ENCODE measurements around the gene SNW1.
"Not testable (repeated sequence)": the region's sequence is repeated elsewhere in the genome, so short reads cannot be mapped to it uniquely, and the experiment has no call there.

Gene SNW1

DNA sequence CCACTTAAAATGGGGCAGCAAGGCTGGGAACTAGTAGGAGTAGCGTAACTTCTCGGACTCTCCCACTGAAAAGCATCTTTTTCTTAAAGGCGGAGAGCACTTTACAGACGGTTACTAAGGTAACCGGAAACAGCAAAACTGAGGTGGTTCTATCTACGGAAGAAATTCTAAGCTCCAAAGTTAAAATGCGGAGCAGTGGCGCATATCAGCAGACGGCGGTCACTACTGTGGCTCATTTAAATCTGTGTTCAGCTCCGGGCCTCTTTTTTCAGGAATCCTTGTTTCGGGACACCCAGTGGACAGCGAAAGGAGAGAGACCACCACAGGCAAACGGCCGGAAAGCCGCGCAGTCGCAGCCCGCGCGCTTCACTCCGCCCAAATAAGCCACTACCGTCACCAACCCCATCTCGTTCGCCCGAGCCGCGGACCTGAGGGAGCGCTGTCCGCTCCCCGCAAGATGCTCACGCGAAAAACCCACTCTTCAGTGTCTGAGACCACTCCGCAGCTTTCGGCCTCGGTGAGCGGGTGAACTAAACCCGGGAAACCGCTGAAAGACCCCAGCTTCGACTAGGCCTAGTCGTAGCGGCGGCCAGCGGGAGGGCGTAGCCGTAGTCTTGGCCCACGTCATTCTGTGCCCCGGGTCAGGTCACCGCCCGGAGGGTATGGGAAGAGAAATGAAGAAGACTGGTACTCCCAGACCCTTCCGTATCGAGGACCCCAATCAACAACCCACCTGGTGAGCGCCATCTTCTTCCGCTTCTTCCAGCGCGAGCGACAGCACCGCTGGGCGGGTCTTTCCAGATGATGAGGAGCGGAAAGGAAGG lies at the start of gene SNW1:
TSS of gene SNW1 (minus strand) at position 776 of the 824 bp plus-strand sequence. CDS start at position 747, 29 bp downstream.
- H3K4me1 ChIP-seq (ENCODE audit: control insufficient read depth, insufficient read depth, low read length, unreplicated experiment): peaks cover 20% of the 10 kb centered on the region
- no peaks in the 10 kb centered on the region for H3K27me3 ChIP-seq (ENCODE audit: insufficient read depth, low read length)
- H2AFZ ChIP-seq (ENCODE audit: low read length, unreplicated experiment): peak within 1 kb of the TSS; percentile 99
- H3K27ac ChIP-seq (ENCODE audit: low read depth, low read length): peak within 1 kb of the TSS; percentile 86
- H3K4me3 ChIP-seq (ENCODE audit: low read depth, low read length): peak within 1 kb of the TSS; percentile 97
- peaks cover 15% of the 10 kb centered on the region; the same call in 1 of the 2 replicates for H3K36me3 ChIP-seq (ENCODE audit: insufficient read depth, low read length)
- peaks cover 50% of the 10 kb centered on the region for H3K79me2 ChIP-seq (ENCODE audit: control insufficient read depth, insufficient read depth, low read length, unreplicated experiment)

DNA sequence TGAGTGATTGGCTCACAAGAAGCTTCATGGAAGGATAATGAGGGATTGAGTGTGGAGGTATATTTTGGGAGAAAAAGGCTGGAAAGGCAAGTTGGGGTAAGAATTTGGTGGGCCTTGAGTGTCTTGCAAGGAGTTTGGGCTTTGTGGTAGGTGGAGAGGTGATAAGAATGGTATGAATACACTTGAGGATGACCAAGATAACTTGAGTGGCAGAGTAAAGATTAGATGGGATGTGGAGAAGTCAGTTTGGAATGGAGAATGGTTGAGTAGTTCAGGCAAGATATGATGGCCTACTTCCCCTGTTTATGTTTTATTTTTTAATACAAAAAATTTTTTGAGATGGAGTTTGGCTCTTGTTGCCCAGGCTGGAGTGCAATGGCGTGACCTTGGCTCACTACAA lies 48.1 kb upstream of the SNW1 start:
- no peaks in the 10 kb centered on the region for H3K4me1 ChIP-seq (ENCODE audit: control insufficient read depth, insufficient read depth, low read length, unreplicated experiment)
- no peak overlapping the region for H3K27ac ChIP-seq (ENCODE audit: low read depth, low read length)
- no peak overlapping the region for H3K4me3 ChIP-seq (ENCODE audit: low read depth, low read length)
- no peaks in the 10 kb centered on the region for H3K36me3 ChIP-seq (ENCODE audit: insufficient read depth, low read length)
- H3K79me2 ChIP-seq (ENCODE audit: control insufficient read depth, insufficient read depth, low read length, unreplicated experiment): no peaks in the 10 kb centered on the region
- H3K27me3 ChIP-seq (ENCODE audit: insufficient read depth, low read length): no peaks in the 10 kb centered on the region
- no peak overlapping the region for H2AFZ ChIP-seq (ENCODE audit: low read length, unreplicated experiment)

DNA sequence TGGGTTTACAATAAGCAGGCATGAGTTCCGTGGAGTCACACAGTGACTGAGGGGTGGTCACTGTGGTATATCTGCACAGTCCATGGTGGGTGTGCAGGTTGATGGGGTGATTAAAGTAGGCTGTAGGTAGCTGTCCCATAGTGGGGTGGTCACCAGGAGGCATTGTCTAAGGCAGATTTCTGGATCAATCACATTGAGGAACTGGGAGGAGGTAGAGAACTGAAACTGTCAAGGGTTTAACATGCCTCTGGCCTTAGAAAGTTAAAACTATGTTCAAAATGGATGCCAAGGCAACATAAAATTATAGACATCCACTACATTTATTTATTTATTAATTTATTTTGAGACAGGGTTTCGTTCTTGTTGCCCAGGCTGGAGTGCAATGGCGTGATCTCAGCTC lies 47.3 kb upstream of the SNW1 start:
- no peak overlapping the region for H3K27ac ChIP-seq (ENCODE audit: low read depth, low read length)
- no peak overlapping the region for H3K4me3 ChIP-seq (ENCODE audit: low read depth, low read length)
- no peaks in the 10 kb centered on the region for H3K36me3 ChIP-seq (ENCODE audit: insufficient read depth, low read length)
- H2AFZ ChIP-seq (ENCODE audit: low read length, unreplicated experiment): no peak overlapping the region
- H3K4me1 ChIP-seq (ENCODE audit: control insufficient read depth, insufficient read depth, low read length, unreplicated experiment): no peaks in the 10 kb centered on the region
- no peaks in the 10 kb centered on the region for H3K79me2 ChIP-seq (ENCODE audit: control insufficient read depth, insufficient read depth, low read length, unreplicated experiment)
- no peaks in the 10 kb centered on the region for H3K27me3 ChIP-seq (ENCODE audit: insufficient read depth, low read length)

DNA sequence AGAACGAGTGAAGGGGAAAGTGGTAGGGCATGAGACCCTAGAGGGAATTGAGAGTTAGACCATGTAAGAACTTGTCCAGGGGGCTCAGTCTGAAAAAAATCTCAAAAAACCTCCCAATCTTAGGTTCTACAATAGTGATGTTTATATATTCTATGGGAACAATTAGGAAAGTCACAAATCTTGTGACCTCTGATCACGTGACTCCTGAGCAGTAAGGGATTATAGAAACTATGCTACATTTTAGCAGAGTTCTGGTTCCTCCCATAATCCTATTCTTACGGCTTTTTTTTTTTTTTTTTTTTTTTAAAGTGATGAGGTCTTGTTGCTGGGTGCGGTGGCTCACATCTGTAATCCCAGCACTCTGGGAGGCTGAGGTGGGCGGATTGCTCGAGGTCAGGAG lies 44.8 kb upstream of the SNW1 start:
- H3K36me3 ChIP-seq (ENCODE audit: insufficient read depth, low read length): no peaks in the 10 kb centered on the region
- H2AFZ ChIP-seq (ENCODE audit: low read length, unreplicated experiment): no peak overlapping the region
- H3K79me2 ChIP-seq (ENCODE audit: control insufficient read depth, insufficient read depth, low read length, unreplicated experiment): no peaks in the 10 kb centered on the region
- no peak overlapping the region for H3K27ac ChIP-seq (ENCODE audit: low read depth, low read length)
- no peak overlapping the region for H3K4me3 ChIP-seq (ENCODE audit: low read depth, low read length)
- H3K4me1 ChIP-seq (ENCODE audit: control insufficient read depth, insufficient read depth, low read length, unreplicated experiment): no peaks in the 10 kb centered on the region
- no peaks in the 10 kb centered on the region for H3K27me3 ChIP-seq (ENCODE audit: insufficient read depth, low read length)

DNA sequence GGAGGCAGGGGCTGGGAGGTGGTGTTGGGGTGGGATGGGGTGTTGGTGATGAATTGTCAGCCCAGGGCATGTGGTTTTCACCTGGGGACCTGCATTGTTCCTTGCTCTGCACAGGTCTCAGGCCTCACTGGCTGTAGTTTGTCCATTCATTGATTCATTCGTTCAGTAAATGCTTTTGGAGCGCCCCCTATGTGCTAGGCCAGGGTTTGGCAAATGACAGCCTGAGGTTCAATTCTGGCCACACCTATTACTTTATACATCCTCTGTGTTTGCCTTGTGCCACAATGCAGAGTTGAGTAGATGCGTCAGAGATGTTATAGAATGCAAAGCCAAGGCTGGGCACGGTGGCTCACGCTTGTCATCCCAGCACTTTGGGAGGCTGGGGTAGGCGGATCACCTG lies 43.6 kb upstream of the SNW1 start:
- H3K27me3 ChIP-seq (ENCODE audit: insufficient read depth, low read length): no peaks in the 10 kb centered on the region
- H3K4me1 ChIP-seq (ENCODE audit: control insufficient read depth, insufficient read depth, low read length, unreplicated experiment): no peaks in the 10 kb centered on the region
- no peak overlapping the region for H2AFZ ChIP-seq (ENCODE audit: low read length, unreplicated experiment)
- no peak overlapping the region for H3K4me3 ChIP-seq (ENCODE audit: low read depth, low read length)
- no peak overlapping the region for H3K27ac ChIP-seq (ENCODE audit: low read depth, low read length)
- no peaks in the 10 kb centered on the region for H3K79me2 ChIP-seq (ENCODE audit: control insufficient read depth, insufficient read depth, low read length, unreplicated experiment)
- H3K36me3 ChIP-seq (ENCODE audit: insufficient read depth, low read length): no peaks in the 10 kb centered on the region

DNA sequence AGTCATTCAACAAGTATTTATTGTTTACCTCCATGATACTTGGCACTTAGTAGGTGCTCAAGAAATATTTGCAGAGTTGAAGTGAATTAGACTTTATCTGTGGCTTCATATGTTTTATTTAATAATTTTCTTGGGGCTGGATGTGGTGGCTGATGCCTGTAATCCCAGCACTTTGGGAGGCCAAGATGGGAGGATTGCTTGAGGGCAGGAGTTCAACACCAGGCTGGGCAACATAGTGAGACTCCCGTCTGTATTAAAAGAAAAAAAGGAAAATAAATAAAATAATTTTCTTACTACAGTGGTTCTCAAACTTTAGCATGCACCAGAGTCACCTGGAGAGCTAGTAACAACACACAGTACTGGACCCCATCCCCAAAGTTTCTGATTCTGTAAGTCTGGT lies 39.9 kb upstream of the SNW1 start:
- Histone ChIP-seq H2AFZ (ENCODE audit: low read length, unreplicated experiment) (peak overlapping the region; percentile 100), H3K27ac (ENCODE audit: low read depth, low read length) (no peak overlapping the region)

DNA sequence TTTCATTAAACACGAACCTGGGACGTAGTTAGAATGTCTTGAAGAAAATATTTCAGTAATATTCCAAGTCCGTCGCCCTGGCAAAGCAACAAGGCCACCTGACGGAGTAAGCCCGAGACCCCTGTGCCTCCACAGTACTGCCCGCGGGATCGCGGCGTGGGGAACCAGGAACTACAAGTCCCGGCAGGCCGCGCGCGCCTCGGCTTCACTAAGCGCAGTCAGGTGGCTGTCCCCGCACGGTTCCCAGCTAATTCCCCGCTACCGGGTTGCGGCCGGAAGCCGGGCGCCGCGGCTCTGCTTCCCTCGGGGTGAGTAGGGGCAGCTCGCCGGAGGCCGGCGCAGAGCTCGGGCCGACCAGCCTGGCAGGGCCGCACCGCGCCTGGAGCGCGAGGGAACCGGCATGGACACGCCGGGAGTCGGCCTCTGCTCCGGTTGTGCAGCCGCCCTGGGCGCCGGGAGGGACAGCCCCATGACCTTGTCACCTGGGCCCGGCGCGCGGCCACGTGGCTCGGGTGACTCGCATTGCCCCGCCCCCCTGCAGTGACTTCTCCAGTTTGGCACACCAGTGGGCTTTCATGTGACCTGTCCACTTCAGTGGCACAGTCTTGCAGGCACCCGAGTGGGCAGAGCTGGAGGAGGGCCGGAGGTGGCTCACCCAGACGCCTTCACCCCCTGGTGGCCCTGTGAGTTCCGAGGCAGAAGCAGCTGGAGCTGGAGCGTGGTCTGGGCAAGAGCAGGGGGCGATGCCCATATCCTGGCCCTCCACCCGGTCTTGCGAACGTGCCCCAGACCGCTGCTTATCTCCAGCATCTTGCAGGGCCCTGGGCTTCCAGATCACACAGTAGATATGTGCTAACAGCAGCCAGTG lies 39.1 kb upstream of the SNW1 start, which contains the start of gene ADCK1:
TSS of gene ADCK1 (plus strand) at position 247 of the 868 bp plus-strand sequence. CDS start 18,870 bp downstream, outside the sequence.
- Histone ChIP-seq H3K4me3 (ENCODE audit: low read depth, low read length) (peak within 1 kb of the TSS; percentile 97), H2AFZ (ENCODE audit: low read length, unreplicated experiment) (peak within 1 kb of the TSS; percentile 100), H3K79me2 (ENCODE audit: control insufficient read depth, insufficient read depth, low read length, unreplicated experiment) (no peaks in the 10 kb centered on the region), H3K27ac (ENCODE audit: low read depth, low read length) (peak within 1 kb of the TSS; percentile 51; the same call in 1 of the 2 replicates), H3K27me3 (ENCODE audit: insufficient read depth, low read length) (no peaks in the 10 kb centered on the region), H3K36me3 (ENCODE audit: insufficient read depth, low read length) (no peaks in the 10 kb centered on the region), H3K4me1 (ENCODE audit: control insufficient read depth, insufficient read depth, low read length, unreplicated experiment) (peaks cover 10% of the 10 kb centered on the region)

More for the DNA sequence above, 39.9 kb upstream of the SNW1 start:
- H3K36me3 ChIP-seq (ENCODE audit: insufficient read depth, low read length): no peaks in the 10 kb centered on the region
- H3K4me1 ChIP-seq (ENCODE audit: control insufficient read depth, insufficient read depth, low read length, unreplicated experiment): peaks cover 7% of the 10 kb centered on the region
- H3K4me3 ChIP-seq (ENCODE audit: low read depth, low read length): peak overlapping the region; percentile 97
- no peaks in the 10 kb centered on the region for H3K79me2 ChIP-seq (ENCODE audit: control insufficient read depth, insufficient read depth, low read length, unreplicated experiment)
- H3K27me3 ChIP-seq (ENCODE audit: insufficient read depth, low read length): no peaks in the 10 kb centered on the region

DNA sequence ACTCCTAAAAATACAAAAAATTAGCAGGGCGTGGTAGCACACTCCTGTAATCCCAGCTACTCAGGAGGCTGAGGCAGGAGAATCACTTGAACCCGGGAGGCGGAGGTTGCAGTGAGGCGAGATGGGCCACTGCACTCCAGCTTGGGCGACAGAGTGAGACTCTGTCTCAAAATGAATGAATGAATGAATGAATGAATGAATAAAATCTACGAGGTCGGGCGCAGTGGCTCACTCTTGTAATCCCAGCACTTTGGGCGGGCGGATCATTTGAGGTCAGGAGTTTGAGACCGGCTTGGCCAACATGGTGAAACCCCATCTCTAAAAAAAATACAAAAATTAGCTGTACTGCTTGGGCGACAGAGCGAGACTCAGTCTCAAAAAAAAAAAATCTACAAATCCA lies 38.5 kb upstream of the SNW1 start:
- H3K36me3 ChIP-seq (ENCODE audit: insufficient read depth, low read length); H3K79me2 ChIP-seq (ENCODE audit: control insufficient read depth, insufficient read depth, low read length, unreplicated experiment); H3K27ac ChIP-seq (ENCODE audit: low read depth, low read length); H3K27me3 ChIP-seq (ENCODE audit: insufficient read depth, low read length): not testable (repeated sequence)
- Histone ChIP-seq H3K4me1 (ENCODE audit: control insufficient read depth, insufficient read depth, low read length, unreplicated experiment) (peaks cover 10% of the 10 kb centered on the region), H2AFZ (ENCODE audit: low read length, unreplicated experiment) (peak overlapping the region; percentile 100), H3K4me3 (ENCODE audit: low read depth, low read length) (peak overlapping the region; percentile 97)

DNA sequence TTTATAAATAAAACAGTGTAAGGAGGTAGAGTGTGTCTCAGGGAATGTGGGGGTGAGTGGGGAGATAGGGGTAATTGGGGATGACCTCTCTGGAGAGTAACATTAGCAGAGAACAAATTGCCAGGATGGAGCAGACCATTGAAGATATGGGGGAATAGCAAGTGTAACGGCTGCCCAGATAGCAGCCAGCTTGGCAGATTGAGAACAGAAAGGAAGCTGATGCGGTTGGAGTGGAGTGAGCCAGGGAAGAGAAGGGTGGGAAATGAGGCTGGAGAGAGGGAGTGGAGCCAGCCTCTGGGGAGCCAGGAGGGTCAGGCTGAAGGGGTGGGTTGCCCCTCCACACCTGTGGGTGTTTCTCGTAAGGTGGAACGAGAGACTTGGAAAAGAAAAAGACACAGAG lies 33.4 kb upstream of the SNW1 start:
- Histone ChIP-seq H3K4me3 (ENCODE audit: low read depth, low read length) (no peak overlapping the region), H2AFZ (ENCODE audit: low read length, unreplicated experiment) (no peak overlapping the region), H3K79me2 (ENCODE audit: control insufficient read depth, insufficient read depth, low read length, unreplicated experiment) (no peaks in the 10 kb centered on the region), H3K4me1 (ENCODE audit: control insufficient read depth, insufficient read depth, low read length, unreplicated experiment) (peaks cover 14% of the 10 kb centered on the region), H3K36me3 (ENCODE audit: insufficient read depth, low read length) (no peaks in the 10 kb centered on the region), H3K27me3 (ENCODE audit: insufficient read depth, low read length) (no peaks in the 10 kb centered on the region; the same call in 1 of the 2 replicates), H3K27ac (ENCODE audit: low read depth, low read length) (no peak overlapping the region)

DNA sequence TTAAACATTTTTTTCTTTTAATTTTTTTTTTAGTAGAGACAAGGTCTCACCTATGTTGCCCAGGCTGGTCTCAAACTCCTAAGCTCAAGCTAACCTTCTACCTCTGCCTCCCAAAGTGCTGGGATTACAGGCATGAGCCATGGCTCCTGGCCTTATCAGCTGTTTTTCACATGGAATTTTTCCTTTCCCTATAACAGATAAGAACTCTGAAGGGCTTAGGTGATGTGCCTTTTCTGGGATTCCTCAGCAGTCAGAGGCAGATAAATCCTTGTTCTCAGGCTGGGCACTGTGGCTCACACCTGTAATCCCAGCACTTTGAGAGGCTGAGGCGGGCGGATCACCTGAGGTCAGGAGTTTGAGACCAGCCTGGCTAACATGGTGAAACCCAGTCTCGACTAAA lies 32.3 kb upstream of the SNW1 start:
- not testable (repeated sequence) for H3K4me3 ChIP-seq (ENCODE audit: low read depth, low read length); H3K36me3 ChIP-seq (ENCODE audit: insufficient read depth, low read length); H3K79me2 ChIP-seq (ENCODE audit: control insufficient read depth, insufficient read depth, low read length, unreplicated experiment)

More for the DNA sequence above, 32.3 kb upstream of the SNW1 start:
- not testable (repeated sequence) for H3K27me3 ChIP-seq (ENCODE audit: insufficient read depth, low read length); H3K27ac ChIP-seq (ENCODE audit: low read depth, low read length); H2AFZ ChIP-seq (ENCODE audit: low read length, unreplicated experiment)
- peaks cover 14% of the 10 kb centered on the region for H3K4me1 ChIP-seq (ENCODE audit: control insufficient read depth, insufficient read depth, low read length, unreplicated experiment)

Measured in ACC112 (cell line).